GM12892 (cell line): ENCODE results near the gene SEPTIN3.
A peak's percentile ranks its signal among the peaks of the same experiment; 100 is the strongest.

ENCODE experiments used
- DNase-seq: peaks from one replicate; pipeline ENCODE4 v3.0.0; 2011; ENCODE audit not compliant: insufficient read length
- FAIRE-seq: peaks from 2 replicates; lab custom pipeline; 2011; peaks lifted over from hg19 to GRCh38; lab: Jason Lieb, UNC
- POLR2A ChIP-seq: IDR thresholded peaks from 2 replicates; pipeline ENCODE4 v1.6.1; 2011; ENCODE audit warnings: low read depth, low read length, control low read depth
- POLR2AphosphoS5 ChIP-seq: IDR thresholded peaks from 2 replicates; pipeline ENCODE4 v1.6.1; 2011; ENCODE audit warnings: low read depth, low read length, control low read depth
- TAF1 ChIP-seq: IDR thresholded peaks from 2 replicates; pipeline ENCODE4 v1.6.1; 2011; ENCODE audit warnings: low read depth, mild to moderate bottlenecking, control low read depth, low read length, borderline replicate concordance

Gene SEPTIN3

DNA sequence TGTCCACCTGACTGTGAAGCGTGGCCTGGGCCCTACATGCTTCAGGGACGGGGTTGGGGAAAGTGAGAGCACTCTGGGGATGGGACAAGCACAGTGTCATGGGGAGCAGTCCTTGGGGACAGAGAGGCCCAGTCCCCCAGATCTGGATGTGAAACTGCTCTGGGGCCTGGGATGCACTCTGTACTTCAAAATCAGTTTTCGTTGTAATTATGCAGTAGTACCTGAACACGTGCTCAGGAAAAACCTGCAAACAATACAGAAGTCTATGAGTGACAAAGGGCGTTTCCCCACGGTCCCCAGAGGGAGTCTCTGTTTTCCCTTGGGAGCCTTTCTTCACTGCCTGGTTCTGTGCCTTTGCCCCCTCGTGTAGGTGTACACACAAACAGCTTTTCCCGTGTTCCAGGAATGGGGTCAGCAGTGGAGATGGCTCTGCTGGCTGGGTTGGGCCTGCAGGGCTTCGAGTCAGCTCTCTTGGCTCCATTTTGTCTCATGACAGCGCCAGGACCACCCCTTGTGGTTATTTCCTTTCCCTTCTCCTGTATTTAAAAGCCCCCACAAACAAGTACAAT is 37.5 kb upstream of the SEPTIN3 start:
- FAIRE-seq = peak; percentile 95
- DNase-seq = no peak

DNA sequence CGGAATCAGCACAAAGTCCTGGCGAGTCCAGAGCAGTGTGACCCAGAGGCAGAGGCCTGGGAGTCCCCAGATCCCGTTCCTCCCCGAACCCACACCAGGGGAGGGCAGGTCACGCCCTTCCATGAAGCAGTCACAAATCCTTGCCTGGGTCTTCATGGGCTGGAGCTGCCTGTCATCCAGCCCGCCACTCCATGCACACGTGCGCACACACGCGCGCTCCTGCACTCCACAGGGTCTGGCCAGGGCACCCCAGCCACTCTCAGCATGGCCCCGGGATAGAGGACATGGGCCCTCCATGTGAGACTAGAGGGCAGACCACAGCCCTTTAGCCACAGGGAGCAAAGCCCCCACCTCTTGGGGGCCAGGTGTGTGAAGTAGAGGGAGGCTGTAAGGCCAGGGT is 36.9 kb upstream of the SEPTIN3 start:
- TF ChIP-seq POLR2AphosphoS5 (no peak), TAF1 (no peak), POLR2A (no peak)
- DNase-seq (no peak), FAIRE-seq (peak; percentile 40)

More for the DNA sequence above, 37.5 kb upstream of the SEPTIN3 start:
- TF ChIP-seq TAF1 (no peak), POLR2AphosphoS5 (no peak), POLR2A (no peak; the same call in none of the 2 replicates)

DNA sequence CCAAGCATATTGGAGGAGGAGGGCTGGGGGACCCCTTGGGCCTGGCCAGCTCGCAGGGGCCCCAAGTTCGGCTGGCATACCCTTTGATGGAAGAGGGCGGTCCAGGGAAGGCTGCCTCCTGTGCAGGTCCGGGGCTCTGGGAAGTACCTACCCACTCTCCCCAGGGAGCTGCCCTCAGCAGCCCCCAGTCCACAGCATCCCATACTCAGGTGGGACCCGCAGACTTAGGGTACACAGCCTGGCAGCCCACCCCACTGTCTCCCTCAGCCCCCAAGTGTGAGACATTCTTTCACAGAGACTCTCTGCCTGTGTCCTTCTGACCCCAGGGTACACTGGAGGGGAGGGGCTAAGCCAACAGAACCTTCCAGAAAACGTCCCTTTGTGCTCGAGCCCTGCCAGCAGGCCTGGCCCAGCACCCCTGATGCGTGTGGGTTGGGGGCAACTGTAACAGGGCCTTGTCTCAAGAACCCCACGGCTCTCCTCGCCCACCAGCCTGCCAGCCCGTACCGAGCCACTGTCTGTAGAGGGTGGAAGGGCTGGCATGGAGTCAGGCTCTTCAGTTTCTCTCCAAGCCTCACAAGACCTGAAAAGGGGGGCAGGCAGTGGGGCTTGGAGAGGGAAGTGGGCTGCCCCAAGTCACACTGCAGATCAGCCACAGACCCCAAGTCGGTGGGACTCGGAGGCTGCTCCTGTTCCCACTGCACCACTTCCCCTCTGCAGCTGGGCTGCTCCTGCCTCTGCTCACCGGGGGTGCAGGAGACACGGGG is 35.6 kb upstream of the SEPTIN3 start:
- DNase-seq = no peak
- peak; percentile 68 for FAIRE-seq
- no peak for TF ChIP-seq POLR2A
- no peak for TF ChIP-seq TAF1
- TF ChIP-seq POLR2AphosphoS5 = no peak

DNA sequence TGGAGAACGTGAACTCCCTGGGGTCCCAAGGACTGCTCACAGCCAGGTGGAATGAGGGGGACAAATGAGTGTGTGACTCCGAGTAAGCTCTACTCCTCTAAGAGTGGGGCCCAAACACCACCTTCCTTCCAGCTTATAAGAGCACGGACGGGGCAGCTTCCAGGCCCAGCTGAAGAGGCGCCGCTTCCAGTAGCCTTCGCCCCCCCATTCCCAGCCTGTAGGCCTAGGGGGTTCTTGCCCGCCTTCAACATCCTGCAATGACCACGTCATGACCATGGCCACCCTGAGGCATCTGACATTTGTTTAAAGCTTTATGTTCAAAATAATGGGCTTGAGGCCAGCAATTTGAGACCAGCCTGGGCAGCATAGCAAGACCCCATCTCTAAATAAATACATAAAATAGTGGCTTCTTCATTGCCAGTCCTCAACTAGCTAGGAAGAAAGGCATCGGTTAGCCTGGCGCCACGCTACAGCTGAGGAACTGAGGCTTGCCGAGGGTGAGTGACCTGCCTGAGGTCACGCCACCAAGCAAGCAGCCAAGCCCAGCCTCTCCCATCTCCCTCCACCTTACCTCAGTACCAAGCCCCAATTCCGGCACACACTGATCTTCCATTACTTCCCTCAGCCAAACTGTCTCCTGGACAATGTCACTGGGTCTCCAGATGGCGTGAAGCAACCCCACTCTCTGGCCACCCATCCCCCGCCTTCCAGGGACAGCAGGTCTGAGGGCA is 34.8 kb upstream of the SEPTIN3 start:
- TF ChIP-seq POLR2AphosphoS5 = no peak; the same call in 1 of the 2 replicates
- peak; percentile 18; the same call in 1 of the 2 replicates for TF ChIP-seq POLR2A
- DNase-seq (no peak), FAIRE-seq (peak; percentile 53)

DNA sequence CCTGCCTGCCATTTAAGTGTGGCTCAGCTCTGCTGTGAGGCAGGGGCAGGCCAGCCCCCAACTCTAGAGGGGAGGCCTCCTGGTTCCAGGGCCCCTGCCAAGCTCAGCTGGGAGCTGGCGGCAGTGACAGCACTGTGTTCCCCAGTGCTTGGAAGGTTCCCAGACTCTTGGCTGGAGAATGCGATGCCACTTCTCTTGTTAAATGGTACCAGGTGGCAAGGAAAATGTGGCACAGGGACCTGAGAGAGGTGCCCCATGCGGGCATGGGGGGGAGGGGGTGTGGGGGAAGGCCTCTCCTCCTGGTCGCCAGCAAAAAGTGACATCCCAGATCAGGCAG is 34.3 kb upstream of the SEPTIN3 start:
- FAIRE-seq (peak; percentile 87), DNase-seq (no peak)
- TF ChIP-seq POLR2AphosphoS5 (no peak), TAF1 (no peak), POLR2A (no peak)

DNA sequence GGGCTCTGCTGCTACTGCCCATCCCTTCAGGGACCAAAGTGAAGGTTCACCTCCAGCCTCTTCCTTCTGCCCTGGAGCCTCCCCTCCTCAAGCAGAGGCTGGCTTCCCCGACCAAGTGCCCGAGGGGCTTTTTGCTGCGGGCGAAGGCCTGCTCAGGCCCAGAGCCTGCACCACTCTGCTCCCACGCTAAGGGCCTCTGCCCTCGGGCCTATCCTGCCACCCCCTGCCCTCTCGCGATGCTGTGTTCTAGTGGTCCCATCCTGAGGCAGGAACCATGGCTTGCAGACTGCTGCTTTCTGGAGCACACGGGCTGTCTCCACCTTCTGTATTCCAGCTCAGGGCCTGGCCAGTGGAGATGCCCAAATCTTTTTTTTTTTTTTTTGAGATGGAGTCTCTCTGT is 33.7 kb upstream of the SEPTIN3 start:
- FAIRE-seq (peak; percentile 54), DNase-seq (no peak)
- no peak for TF ChIP-seq TAF1
- TF ChIP-seq POLR2A = peak; percentile 58; the same call in 1 of the 2 replicates
- TF ChIP-seq POLR2AphosphoS5 = no peak

DNA sequence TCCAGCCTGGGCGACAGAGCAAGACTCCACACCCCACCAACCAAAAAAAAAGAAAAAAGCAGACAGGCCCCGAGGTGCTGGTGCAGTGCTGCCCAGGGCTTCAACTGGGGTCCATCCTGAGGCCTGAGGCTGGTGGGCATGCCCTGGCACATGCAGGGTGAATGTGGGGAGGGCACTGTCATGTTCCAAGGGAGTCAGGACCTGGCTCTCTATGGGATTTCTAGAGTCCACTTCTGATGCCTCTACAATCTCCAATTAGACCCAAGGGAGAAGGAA is 32.4 kb upstream of the SEPTIN3 start:
- no peak for FAIRE-seq
- no peak for DNase-seq
- no peak for TF ChIP-seq POLR2AphosphoS5
- no peak for TF ChIP-seq TAF1
- no peak for TF ChIP-seq POLR2A

DNA sequence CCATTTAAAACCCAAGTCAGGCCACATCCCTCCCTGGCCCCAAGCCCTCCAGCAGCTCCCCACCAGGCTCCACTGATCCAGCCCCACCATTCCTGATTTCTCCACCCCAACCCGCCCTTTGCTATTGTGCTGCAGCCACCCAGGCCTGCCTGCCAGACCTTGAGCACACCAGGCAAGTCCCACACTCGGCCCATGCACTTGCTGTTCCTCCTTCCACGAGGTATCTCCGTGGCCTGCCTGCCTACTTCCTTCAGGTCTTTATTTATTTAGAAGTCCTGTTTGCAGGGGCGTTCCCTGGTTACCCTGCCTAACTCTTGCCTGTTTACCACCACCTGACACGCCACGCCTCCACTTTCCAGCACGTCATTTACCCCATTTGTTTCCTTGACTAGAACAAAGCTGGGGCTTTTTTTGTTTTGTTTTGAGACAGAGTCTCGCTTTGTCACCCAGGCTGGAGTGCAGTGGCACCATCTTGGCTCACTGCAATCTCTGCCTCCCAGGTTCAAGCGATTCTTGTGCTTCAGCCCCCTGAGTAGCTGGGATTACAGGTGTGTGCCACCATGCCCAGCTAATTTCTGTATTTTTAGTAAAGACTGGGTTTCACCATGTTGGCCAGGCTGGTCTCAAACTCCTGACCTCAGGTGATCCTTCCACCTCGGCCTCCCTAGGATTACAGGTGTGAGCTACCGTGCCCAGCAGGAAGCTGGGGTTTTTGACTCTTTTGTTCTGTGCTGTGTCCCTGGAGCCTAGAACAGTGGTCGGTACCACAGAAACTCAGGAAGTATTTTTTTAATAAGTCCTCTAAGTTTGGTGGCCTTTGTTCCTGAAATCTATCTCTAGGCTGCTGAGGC is 29.0 kb upstream of the SEPTIN3 start:
- FAIRE-seq (peak; percentile 97), DNase-seq (peak; percentile 73)
- peak; percentile 95 for TF ChIP-seq POLR2AphosphoS5
- peak; percentile 64; the same call in 1 of the 2 replicates for TF ChIP-seq TAF1
- TF ChIP-seq POLR2A = peak; percentile 95

DNA sequence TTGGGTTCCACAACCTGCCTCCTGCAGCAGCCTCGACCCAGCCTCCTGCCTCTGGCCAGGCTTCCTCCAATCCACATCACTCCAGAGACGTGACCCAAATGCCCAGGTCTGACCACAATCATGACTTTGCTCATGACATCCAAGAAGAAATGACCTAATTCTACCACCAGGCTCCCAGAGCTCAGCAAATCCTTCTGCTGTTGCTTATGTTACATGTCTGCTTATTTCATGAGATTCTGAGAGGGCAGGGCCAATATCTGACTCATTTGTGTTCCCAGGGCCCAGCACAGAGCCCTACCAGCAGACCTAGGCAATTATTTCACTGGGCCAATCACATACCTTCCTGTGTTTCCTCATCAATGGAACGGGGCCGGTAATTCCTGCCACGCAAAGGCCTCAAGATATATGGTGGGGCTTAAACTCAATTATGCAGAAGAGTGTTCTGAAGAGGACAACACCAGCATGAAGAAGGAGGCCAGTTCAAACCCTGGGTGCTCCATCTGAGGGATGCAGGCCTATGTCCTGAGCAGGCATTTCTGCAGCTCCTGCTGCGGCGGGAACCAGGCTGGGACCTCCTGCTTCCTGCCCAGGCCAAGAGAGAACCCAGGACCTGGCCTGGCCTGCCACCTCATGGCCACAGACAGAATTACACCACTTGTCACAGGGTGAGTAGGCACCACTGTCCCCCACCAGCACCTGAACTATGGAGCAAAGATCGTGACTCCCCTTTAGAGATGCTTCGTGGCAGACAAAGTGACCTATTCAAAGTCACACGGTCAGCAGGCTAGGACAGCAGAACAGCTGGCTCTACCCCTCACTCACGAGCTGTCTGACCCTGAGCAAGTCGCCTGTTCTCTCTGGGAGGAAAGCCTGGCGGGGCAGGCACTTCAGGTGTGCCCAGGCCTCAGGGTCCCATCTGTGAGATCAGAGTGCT is 28.1 kb upstream of the SEPTIN3 start:
- DNase-seq (peak; percentile 62), FAIRE-seq (peak; percentile 99)
- TF ChIP-seq POLR2AphosphoS5 (peak; percentile 17; the same call in 1 of the 2 replicates), POLR2A (0 out of 2 replicates have a peak, but pooled peaks have one; percentile 31), TAF1 (no peak)

DNA sequence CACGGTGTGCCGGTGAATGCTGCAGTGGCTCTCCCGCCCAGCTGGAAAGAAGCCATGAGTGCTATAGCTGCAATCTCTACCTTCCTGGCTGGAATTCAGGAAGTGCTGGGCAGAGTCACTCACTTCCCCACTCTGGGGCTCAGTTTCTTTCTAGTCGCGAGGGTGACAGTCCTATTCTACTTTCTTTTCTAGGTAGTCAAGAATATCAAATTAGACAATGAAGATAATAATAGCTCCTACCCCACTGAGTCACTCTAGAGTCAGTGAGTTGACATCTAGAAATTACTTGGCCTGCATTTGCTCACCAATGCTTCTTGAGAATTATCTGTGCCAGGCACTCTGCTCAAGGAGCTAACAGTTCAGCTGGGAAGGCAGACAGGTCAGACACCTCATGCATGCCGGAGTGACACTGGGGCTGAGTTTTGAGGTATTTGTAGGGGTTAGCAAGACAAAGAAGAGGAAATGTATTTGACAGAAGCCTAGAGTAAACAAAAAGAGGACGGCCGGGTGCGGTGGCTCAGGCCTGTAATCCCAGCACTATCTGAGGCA is 25.5 kb upstream of the SEPTIN3 start:
- no peak for DNase-seq
- no peak for FAIRE-seq
- no peak for TF ChIP-seq POLR2AphosphoS5
- no peak for TF ChIP-seq POLR2A
- no peak for TF ChIP-seq TAF1
